HT-29 (cell line): ENCODE data around the gene NR2E1. TPM values are rescaled to one million over a fixed set of nuclear protein-coding genes. Genes with fewer than 3 reads are reported as not detected.
A peak's percentile ranks its signal among the peaks of the same experiment; 100 is the strongest.

Experiments used
- DNase-seq: peaks from one replicate; pipeline ENCODE4 v3.0.0-alpha.2; 2015; ENCODE audit warnings: low spot score
- total RNA-seq: library from RNA; depleted of rRNA; stranded (reverse); fragments of >200 nt; shearing (Covaris generic); gene quantifications from 2 replicates; pipeline ENCODE4 v1.2.3, GENCODE V29; 2014

Gene NR2E1
- total RNA-seq, 1 experiment from 2014 or later = not detected

GRCh38 chr6:108156180-108156937 lies 9.5 kb upstream of the NR2E1 start:
- no peak for DNase-seq

- no peak for DNase-seq
Measured at GRCh38 chr6:108156938-108157233, 8.9 kb upstream of the NR2E1 start.

GRCh38 chr6:108157234-108157980 lies 8.4 kb upstream of the NR2E1 start:
- DNase-seq = no peak

DNA sequence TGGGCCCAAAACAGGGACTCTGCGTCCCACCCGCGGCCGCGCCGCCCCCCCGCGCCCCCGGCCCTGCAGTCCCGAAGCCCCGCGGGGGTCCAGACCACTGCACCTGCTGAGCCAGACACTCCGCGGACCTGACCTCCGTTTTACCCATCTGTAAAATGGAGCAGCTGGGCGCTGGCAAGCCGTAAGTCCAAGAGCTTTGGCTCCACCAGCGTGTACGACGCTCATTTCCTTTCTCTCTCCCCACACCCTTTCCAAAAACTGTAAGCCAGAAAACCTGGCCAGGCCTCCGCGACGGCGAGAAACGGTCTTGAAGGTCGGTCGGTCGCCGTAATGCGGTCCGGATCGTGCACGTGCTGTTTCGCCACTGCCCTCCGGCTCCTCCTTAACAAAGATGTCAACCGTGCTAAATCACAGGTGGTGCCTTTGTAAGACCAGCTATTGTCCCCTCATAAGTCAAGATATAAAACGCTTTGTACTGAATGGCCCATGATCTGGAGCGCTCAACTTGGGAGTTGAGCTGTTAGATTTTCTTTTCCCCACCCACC lies 7.8 kb upstream of the NR2E1 start:
- no peak for DNase-seq

- no peak for DNase-seq
Measured at GRCh38 chr6:108159981-108160380, 5.8 kb upstream of the NR2E1 start.

DNA sequence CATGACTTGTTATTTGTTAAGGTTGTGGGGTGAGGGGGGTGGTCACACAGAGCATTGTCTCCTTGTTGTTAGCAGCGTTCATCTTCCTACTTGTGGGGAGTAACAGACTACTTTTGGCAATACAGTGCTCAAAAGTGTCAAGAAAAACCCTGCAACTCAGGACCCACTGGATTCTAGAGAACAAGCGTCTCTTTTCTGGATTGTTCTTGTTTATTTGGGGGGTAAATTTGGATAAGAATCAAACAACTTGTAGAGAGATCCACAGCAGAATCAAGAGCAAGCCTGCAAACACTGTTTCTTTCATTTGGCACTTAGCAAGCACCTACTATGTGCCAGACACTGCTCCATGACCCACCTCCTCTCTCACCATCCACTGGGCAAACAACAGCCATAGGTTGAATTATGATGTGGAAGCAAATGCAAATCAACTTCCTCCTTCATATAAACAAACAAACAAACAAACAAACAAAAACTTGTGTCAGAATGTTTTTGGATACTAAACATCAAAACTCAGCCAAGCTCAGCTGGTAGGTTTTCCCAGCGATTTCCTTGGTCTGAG lies 4.0 kb upstream of the NR2E1 start:
- no peak for DNase-seq

- peak; percentile 15 for DNase-seq
Measured at GRCh38 chr6:108163267-108163643, 2.6 kb upstream of the NR2E1 start.

- no peak for DNase-seq
Measured at GRCh38 chr6:108163644-108164542, 1.9 kb upstream of the NR2E1 start.

DNA sequence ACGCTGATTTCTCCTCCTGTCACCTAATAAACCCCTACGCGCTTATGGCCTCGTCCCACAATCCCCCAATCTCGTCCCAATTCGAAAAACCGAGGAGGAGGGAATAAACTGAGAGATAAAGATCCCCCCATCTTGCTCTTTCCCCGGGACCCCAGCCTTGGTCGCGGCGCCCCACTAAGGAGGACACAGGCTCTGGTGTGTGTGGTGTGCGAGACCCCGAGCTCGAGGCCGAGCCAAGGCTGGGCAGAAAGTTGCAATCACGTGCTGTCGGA lies 1.3 kb upstream of the NR2E1 start:
- no peak for DNase-seq

GRCh38 chr6:108164815-108165706 lies 761 bp upstream of the NR2E1 start:
- DNase-seq = no peak

DNA sequence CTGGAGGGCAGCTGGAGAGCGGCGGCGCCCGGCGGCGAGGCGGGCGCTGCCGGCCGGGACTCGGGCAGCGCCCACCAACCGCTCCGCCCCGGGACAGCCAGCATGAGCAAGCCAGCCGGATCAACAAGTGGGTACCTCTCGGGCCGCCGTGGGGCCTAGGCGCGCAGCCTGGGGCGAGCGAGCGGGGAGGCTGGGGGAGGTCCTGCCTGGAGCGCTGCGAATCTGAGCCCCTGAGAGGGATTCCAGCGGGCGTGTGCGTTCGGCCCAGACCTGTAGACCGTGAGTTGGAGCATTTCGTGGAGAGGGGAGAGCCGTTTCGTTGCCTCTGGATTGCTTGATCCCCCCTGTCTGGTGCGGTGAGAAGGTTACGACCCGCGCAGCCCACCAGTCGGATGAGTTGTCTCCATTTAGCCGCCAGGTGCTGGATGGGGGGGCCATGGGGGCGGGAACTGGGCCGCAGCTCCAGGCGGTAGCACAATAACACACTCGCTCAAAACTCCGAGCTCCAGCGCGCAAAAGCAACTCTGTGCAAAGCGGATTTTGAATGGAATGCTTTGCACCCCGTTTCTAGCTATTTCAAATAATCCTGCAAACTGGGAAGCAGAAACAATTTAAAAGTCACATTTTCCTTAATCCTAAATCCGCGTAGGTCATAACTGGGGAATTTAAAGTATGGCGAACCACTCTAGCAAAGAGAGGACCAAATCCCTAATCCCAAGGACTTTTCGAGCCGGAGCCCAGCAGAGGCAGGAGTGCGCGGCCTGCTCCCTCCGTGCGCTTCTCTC lies 1.0 kb downstream of the NR2E1 start:
- no peak for DNase-seq

DNA sequence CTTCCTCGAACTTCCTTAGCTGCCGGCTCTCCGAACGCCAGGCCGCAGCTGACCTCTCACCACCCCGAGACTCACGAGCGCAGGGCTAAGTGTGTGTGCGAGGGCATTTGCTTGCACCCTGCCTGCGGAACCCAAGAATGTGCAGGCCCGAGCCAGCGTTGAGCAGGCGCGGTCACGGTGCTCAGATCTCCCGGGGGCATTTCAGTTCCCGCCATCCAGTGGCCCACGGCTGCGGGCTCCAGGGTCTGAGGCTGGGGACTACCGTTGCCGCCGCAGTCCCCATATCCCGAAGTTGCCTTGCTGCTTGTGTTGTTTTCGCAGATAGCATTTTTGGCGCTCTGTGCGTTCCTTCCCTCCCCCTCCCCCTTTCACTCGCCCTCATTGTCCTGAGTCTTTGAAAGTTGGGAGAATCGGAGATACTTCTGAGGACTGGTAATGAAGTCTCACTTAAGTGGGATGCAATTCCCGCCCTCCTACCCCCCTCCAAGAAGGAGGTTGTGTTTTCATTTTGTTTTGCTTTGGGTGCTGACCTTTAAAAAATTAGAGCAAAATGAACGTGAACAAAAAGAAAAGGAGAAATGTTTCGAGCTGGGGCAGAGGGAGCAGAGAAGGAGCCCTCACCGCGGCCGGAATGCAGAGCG lies 1.7 kb downstream of the NR2E1 start:
- no peak for DNase-seq

GRCh38 chr6:108168090-108168463 lies 2.3 kb downstream of the NR2E1 start:
- DNase-seq = no peak

GRCh38 chr6:108168501-108169463 lies 3.0 kb downstream of the NR2E1 start:
- no peak for DNase-seq

- no peak for DNase-seq
Measured at GRCh38 chr6:108169464-108170331, 3.9 kb downstream of the NR2E1 start.

GRCh38 chr6:108170332-108171290 lies 4.8 kb downstream of the NR2E1 start:
- DNase-seq = no peak
